ENCODE results near the gene KLK6.

Gene KLK6

DNA sequence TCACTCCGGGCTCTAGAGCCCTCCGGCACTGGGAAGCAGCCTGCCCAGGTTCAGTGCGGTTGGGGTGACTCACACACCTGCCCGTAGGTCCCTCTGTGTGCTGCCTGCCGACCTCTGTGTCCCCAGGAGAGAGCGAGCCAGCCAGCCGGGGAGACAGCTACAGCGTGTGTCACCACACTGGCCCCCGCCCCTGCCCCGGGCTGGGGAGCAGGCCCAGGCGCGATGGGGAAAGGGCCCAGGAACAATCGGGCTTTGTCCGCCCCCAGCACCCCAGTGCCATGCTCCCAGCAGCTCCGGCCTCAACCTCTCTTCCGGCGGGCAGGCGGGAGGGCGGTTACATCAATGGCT is at the start of gene KLK6:
Gene KLK6 (minus strand): TSS at position 179 of the 348 bp plus-strand sequence. CDS start 1,487 bp downstream, outside the sequence.
- DNase-seq (ENCODE audit: low spot score): no peak

DNA sequence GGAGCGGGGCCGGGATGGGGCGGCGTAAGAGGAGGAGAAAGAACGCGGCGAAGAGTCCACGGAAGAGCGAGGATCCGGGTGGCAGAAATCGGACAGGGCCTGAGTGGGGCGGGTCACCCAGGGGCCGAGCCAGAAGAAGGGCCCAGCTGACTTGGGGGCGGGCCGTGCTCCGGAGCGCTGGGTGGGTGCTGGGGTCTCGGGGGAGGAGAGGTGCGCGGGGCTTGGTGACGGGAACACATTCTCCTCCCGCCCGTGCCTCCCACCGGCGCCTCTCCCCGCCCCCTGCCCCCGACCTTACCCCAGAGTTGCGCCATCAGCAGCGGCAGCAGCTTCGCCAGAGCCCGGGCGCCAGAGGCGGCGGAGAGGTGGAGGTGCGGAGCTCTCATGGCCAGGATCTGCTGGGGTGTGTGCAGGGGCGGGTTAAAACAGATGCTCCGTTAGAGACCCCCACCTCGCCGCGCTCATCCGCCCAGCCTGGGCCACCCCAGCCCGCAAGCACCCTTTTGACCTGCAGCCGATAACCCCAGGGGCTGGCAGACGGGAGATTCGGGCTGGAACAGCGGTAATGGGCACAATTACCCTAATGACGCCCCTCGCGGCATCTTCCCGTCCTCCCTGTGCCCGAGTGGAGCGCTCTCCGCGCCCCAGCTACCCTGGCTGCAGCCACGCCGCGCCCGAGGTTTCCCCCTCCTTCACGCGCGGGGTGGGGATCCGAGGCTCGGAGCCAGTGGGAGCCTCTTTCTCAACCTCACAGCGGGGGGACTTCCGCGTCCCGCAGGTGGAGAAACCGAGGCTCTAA is 49.6 kb upstream of the KLK6 start:
- DNase-seq (ENCODE audit: low spot score): no peak

DNA sequence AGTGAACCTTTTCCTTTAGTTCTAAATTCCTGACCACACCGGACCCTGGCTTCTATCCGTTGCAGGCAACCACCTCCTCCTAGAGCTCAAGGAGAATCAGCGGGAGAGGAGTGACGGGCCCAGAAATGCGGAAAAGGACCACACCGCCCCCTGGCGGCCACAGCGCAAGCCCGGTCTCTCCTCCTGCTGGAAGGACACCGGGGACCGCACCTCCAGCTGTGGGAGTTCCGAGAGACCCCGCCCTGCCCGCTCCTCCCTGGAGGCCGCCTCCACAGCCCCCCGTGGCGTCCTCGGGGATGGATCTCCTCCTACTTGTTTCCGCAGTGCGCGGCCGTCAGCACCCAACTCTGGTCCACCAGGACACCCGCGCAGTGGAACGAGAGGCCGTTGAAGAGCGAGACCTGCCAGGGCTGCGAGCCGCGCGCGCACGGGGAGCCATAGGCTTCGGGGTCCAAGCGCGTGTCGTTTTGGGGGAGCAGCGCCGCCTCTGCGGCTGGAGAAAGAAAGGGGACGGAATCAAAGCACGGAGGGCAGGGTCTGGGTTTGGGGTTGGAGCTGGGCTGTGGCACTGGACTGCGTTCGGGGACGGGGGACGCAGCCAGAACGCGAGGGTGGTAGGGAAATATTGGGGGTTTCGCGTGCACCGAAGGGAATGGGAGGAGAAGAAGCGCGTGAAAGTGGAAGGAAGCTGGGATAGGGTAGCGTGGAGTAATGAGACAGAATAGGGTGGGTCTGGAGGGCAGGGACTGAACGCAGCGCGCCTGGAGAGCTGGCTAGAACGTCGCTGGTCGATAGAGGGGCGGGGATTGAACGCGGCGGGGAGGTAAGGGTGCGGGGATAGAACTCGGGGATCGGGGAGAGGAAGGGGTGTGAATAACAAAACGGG is 47.6 kb upstream of the KLK6 start:
- DNase-seq (ENCODE audit: low spot score): no peak

DNA sequence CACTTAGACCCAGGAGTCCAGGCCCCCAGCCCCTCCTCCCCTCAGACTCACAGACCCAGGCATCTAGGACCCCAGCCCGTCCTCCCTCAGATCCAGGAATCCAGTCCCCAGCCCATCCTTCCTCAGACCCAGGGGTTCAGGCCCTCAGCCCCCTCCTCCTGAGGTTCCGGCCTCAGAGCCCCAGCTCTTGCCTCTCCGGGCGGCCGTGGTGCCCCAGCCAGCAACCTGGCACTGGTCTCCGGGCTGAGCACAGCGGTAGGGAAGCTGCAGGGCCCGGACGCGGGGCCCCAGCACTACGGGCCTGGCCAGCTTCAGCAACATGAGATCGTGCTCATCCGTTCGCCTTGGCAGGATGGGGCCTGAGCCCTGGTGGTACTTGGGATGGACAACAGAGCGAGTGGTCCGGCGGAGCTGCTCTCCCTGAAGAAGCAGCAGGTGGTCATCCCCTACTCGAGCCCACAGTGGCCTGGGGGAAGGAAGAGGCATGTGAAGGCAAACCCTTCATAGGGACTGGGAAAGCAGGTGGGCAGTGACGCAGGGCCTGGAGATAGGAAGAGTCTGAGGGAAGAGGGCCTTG is 46.4 kb upstream of the KLK6 start:
- DNase-seq (ENCODE audit: low spot score): no peak

DNA sequence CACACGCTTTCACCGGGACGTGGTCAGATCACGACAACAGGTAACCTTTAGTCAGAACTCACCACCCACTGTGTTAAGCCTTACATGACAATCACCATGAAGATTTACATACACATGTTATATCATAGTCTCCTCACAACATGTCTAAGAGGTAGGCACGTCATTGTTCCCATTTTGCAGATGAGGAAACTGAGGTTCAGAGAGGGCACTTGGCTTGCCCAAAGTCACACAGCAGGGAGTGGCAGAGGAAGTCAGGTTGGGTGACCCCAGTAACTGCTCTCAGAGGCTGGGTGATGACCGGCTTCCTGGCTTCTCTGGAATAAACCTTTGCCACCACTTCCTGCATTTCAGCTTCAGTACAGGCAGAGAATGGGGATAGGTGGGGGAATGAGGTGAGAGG is 44.9 kb upstream of the KLK6 start:
- DNase-seq (ENCODE audit: low spot score): no peak

DNA sequence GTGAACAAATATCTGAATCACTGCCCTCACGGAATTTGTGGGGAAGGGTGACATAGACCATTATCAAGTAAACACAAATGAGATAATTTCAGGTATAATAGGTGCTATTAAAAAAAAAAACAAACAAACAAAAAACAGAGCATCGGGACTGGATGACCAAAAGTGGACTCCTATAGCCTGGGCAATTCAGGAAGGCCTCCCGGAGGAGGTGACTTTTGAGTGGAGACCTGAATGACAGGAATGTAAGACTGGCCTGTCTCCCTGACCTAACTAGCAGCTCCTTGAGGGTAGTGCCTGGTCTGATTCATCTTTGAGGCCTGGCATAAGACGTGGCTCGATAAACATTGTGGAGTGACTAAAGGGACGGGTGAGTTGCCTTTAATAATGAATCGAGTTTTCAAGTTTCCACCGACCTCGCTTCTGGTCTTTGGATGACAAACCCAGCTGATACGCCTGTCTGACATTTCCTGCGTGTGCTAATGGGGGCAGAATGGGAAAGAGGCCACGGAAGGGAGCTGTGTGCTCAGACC is 43.3 kb upstream of the KLK6 start:
- no peak for DNase-seq (ENCODE audit: low spot score)

DNA sequence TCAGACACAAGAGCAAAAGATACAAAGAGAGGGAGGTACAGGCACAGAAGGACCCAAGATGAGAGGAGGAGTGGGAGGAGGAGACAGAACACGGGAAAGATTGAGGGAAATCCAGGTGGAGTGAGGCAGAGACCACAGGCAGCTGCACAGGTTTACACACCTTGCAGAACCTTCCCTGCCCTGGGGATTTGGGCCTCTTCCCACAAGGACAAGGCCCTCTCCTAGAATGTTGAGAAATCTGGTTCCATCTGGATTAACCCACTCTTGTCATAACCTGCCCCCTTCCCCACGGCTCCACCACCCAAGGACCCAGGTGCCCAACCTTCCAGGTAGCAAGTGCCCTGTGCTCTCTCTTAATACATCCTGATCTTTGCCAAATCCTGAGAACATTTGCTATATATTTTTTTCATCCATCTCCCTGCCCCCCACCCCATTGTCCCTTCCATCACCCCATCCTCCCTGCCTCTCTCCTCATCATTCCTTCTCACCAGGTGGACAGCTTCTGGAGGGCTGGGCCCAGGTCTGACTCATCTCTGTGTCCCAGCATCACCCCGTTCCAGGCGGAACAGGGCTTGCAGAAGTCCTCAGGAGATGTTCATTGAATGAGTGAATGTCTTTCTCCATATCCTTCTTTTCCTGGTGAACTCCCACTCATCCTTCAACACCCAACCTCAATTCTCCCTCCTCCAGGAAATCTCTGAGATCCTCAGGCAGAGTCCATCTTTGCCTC is 40.8 kb upstream of the KLK6 start:
- DNase-seq (ENCODE audit: low spot score): no peak

DNA sequence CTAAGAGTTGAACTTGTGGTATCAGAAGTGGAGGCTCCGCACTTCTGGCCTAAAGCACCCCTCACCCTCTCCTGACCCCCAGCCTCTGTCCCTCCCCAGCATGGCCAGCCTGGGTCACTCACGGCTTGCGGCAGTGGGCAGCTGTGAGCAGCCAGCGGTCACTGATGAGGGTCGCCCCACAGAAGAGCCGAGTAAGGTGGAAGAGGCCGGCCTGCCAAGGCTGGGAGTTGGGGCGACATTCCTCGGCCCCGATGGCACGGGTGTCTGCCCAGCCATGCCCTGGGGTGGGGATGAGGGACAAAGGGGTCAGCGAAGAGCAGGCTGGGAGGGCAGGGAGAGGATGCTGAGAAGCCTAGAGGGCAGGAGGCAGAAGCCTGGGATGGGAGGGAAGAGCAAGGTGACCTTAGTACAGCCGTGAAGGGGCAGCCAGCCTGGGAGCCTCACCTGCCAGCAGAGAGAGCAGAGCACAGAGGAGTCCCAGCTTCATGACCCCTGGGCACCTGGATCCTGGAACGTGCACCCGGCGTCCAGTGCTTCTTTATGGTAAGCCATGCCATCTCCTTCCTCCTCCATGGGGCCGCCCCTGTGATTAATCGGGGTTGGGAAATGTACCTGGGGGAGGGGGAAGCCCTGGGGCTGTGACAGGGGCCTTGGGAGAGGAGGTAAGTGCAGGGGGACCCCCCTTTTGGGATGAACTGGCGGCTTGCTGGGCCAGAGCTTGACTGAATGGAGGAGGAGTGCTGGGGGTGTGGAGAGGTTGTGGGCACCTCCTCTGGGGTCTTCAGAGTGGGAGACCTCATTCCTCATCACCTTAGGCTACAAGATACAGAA is 39.9 kb upstream of the KLK6 start:
- DNase-seq (ENCODE audit: low spot score): no peak

DNA sequence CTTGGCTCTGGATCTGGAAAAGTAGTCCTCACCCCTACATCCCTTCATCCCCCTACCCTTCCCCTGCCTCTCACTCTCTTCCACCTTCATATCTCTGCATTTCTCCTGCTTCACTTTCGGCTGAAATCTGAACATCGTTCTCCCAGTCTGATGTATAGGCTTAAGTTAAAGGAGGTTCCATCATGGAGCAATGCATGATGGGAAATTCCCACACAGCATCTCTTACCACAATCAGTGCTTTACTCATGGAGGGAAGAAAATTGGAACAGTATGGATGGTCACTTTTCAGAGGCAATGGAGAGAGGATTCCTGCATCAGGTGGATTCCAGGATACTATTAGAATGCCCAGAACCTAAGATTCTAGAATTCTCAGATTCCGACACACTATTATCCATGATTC is 38.1 kb upstream of the KLK6 start:
- no peak for DNase-seq (ENCODE audit: low spot score)

DNA sequence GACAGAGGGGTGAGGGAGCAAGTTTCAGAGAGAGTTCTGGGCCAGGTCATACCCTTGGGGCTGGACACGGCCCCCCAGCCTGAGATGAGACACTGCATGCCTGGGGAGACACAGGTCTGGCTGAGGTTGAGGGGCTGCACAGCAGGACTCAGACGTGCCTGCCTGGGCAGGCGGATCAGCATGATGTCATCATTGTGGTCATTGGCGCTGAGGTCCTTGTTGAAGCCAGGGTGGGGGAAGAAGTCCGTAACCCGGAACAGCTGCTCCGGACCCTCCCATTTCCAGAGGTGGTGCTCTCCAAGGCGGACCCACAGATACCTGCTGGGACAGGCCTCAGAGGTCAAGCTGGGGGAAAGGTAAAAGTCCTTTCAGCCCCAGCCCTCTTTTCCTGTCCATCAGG is 37.0 kb upstream of the KLK6 start:
- DNase-seq (ENCODE audit: low spot score): no peak

DNA sequence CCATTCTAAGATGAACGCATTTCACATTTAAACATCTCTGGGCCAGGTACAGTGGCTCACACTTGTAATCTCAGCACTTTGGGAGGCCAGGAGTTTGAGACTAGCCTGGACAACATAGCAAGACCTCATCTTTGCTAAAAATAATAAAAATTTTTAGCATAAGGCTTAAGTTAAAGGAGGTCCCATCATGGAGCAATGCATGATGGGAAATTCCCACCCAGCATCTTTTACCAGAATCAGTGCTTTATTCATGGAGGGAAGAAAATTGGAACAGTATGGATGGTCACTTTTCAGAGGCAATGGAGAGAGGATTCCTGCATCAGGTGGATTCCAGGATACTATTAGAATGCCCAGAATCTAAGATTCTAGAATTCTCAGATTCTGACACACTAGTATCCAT is 35.9 kb upstream of the KLK6 start:
- no peak for DNase-seq (ENCODE audit: low spot score)

DNA sequence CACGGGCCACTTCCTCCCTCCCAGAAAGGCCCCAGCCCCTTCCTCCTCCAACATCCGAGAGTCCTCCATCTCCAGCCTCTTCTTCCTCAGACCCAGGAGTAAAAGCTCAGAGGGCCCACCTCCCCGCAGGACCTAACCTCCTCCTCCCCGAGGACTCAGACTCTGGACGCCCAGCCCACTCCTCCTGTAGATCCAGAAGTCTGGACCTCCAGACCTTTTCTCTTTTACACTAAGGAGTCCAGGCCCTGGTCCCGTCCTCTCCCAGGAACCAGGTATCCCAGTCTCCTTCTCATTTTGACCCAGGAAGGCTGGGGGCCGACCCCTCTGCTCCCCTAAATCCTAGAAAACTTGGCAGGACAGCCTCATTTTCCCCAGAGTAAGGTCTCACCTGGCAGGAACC is 33.9 kb upstream of the KLK6 start:
- DNase-seq (ENCODE audit: low spot score): no peak

DNA sequence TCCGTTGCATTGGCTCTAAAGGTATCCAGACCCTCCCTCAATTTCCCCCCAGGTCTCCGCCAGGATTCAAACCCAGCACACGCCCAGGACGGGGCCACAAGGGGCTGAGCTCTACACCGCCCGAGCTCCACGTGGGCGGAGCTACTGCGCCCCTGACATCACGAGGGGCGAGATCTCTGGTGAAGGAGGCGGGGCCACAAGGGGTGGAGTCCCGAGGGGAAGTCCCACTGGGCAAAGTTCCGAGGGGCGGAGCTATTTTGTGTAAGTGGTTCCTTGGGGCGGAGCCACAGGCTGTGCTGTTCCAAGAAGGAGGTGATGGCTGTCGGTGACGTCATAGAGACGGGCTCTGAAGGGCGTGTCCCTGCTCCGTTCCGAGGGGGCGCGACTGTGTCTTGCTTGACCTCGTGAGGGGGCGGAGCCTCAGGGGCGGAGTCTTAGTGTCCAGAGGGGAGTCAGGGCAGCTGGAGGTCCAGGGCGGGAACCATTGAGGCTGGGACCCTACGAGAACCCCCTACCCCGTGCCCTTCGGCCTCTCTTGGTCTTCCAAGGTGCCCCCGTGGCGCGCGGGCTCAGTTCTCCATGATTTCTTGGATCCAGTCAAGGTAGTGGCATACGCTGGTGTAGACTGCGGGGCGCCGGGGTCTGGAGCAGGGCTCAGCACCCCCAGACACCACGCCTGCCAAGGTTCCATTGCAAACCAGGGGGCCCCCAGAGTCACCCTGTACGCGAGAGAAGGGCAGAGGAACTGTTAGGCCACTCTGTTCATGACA is 33.3 kb upstream of the KLK6 start:
- DNase-seq (ENCODE audit: low spot score): no peak

DNA sequence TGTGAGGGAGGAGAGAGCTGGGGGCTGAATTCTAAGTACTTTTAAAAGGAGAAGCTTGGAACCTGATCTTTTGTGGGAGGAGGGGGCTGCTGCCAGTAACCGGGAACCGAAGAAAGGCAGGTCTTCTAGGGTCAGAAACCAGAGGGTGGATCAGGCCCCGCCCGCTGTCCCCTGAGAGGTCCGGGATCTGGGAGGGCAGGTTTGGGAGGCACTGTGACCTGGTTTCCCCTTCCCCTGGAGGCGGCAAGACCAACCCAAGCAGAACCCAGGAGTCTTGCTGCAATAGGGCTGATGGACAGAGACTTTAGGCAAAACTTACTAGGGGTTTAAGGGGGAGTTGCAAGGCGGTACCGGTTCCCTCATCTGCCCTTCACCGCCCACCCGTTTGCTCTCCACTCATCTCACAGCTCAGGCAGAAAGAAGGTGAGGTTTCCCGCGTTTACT is 32.7 kb upstream of the KLK6 start:
- DNase-seq (ENCODE audit: low spot score): no peak

DNA sequence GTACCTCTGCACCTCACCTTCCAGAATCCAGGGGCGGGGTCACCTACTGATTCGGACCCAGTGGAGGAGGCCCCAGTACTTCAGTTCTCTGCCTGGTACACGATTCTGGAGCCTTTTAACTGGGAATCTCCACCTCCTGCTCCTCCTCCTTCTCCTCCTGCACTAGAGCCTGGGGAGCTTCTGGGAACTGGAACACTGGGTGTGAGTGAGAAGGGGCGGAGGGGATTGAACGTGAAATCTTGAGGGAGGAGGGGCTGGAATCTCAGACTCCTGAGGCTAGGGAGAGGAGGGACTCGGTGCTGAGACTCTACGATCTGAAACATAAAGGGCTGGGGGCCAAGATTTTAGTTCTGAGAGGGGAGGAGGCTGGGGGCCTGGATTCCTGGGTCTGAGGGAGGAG is 32.1 kb upstream of the KLK6 start, which contains the start of gene KLK8:
Gene KLK8 (minus strand): TSS at position 90 of the 400 bp plus-strand sequence. CDS start 437 bp downstream, outside the sequence.
- DNase-seq (ENCODE audit: low spot score): no peak

DNA sequence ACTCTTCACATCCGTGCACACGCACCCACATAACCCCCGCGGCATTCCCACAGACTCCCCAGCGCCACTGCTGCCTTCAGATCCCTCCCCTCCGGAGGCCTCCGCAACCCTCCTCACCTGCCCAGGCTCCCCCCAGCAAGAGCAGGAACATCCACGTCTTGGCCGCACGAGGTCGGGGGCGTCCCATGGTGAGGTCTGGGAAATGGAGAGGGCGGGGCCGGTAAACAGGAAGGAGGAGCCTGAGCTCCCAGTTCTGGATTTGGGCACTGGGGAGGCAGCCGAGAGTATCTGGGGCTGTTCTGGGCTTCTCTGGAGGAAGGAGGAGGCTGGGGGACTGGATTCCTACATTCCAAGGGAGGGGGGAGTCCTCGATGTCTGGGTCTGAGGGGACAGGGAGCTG is 31.6 kb upstream of the KLK6 start:
- no peak for DNase-seq (ENCODE audit: low spot score)

DNA sequence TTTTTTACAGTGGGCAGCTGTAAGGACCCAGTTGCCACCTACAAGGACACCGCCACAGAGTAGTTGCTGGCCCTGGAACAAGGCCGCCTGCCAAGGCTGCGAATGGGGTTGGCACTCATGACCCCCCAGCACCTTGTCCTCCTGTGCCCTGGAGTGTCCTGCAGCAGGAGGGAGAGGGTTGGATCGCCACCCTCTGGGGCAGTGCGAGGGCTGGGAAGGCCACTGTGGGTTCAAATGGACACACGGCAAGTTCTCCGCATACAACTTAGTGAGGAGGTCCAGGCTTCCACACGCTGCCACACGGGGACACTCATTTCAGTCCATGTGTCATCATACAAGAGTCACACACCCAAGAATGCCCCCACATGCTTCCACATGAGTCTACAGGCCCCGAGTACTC is 31.0 kb upstream of the KLK6 start:
- no peak for DNase-seq (ENCODE audit: low spot score)

DNA sequence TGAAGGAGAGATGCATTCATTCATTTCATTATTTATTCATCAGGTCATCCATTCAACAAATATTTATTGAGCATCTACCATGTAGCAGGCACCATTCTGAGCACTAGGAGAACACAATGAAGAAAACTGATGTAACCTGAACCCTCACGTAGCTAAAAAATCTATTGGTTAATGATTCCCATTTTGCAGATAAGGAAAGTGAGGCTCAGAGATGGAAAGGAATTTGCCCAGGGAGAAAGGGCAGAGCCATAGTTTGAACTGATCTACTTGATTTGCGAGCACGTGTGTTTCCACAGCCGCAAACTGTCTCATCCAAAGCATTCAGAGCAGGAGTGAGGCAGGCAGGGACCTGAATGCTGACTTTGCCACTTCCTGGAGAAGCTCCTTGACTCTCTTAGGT is 29.3 kb upstream of the KLK6 start:
- DNase-seq (ENCODE audit: low spot score): no peak

DNA sequence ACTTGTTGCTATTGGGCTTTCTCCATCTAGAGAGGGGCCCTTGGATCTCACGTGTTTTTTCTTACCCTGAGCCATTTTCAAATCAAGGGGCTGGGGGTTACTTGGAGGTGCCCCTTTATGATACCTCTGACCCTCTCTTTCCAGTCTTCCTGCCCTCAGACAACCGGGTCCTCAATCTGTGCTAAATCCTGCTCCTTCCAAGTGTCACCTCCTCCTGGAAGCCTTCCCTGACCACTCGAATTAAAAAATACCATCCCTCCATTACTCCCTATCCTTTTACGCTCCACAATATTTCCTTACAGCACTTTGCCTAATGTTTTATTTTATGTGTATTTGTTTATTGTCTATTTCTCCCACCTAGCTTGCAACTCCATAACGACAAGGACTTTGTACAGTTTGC is 28.7 kb upstream of the KLK6 start:
- no peak for DNase-seq (ENCODE audit: low spot score)

DNA sequence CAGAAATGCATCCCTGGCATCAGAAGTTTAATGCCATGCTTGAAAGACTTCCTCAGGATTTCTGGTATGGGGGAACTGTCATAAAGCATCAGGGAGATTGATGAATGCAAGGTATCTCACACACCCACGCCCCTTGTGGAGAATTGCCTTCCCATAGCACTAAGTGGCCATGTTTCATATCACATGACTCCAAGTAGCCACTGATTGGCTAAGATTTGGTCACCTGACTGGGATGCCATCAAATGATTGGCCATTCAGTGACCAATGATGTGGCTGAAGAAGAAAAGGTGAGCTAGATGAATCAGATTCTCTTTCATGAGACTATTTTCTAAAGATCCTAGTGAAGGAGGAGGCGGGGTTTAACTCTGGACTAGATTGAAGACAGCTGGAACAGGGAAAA is 24.7 kb upstream of the KLK6 start:
- no peak for DNase-seq (ENCODE audit: low spot score)

Measured in CD4-positive, alpha-beta T cell treated with Interleukin-6 at 100 ng/mL for 8 hours (primary cell).